GM18508 (cell line): Measurements from ENCODE around the gene SUMO4.

Experiments used
- ATAC-seq: cut with Tn5 transposase; IDR thresholded peaks from one replicate; pipeline ENCODE4 v1.9.1; 2021; ENCODE audit warnings: moderate number of reproducible peaks; ENCODE audit not compliant: insufficient read depth, unreplicated experiment

Gene SUMO4

GRCh38 chr6:149387779-149388512 is 12.1 kb upstream of the SUMO4 start:
- no peak for ATAC-seq

GRCh38 chr6:149389509-149390297 is 10.4 kb upstream of the SUMO4 start:
- no peak for ATAC-seq

- no peak for ATAC-seq
Observed at GRCh38 chr6:149392093-149392492, 8.0 kb upstream of the SUMO4 start.

- ATAC-seq: no peak
Observed at GRCh38 chr6:149392535-149392934, 7.5 kb upstream of the SUMO4 start.

GRCh38 chr6:149393002-149393679 is 6.9 kb upstream of the SUMO4 start:
- ATAC-seq: no peak

GRCh38 chr6:149395185-149395584 is 4.9 kb upstream of the SUMO4 start:
- no peak for ATAC-seq

- ATAC-seq: no peak
Observed at GRCh38 chr6:149397384-149397783, 2.7 kb upstream of the SUMO4 start.

GRCh38 chr6:149403534-149403933 is 3.5 kb downstream of the SUMO4 start:
- no peak for ATAC-seq

- no peak for ATAC-seq
Observed at GRCh38 chr6:149405823-149406765, 6.0 kb downstream of the SUMO4 start.

- ATAC-seq: no peak
Observed at GRCh38 chr6:149409617-149410016, 9.6 kb downstream of the SUMO4 start.

GRCh38 chr6:149410557-149410956 is 10.5 kb downstream of the SUMO4 start:
- ATAC-seq: no peak

- ATAC-seq: no peak
Observed at GRCh38 chr6:149414009-149414408, 13.9 kb downstream of the SUMO4 start.

- no peak for ATAC-seq
Observed at GRCh38 chr6:149414821-149415220, 14.8 kb downstream of the SUMO4 start.

- ATAC-seq: no peak
Observed at GRCh38 chr6:149419696-149420404, 19.8 kb downstream of the SUMO4 start.

- ATAC-seq: no peak
Observed at GRCh38 chr6:149421132-149421531, 21.1 kb downstream of the SUMO4 start.

GRCh38 chr6:149422581-149422980 is 22.5 kb downstream of the SUMO4 start:
- no peak for ATAC-seq

GRCh38 chr6:149423964-149424440 is 23.9 kb downstream of the SUMO4 start:
- no peak for ATAC-seq

- ATAC-seq: no peak
Observed at GRCh38 chr6:149425224-149425623, 25.2 kb downstream of the SUMO4 start.

- ATAC-seq: no peak
Observed at GRCh38 chr6:149425754-149426153, 25.7 kb downstream of the SUMO4 start.
